Effector memory CD4-positive, alpha-beta T cell (primary cell): ENCODE results near the gene ZBTB16.

Experiments used
- DNase-seq, 3 donors: peaks; one replicate each; pipeline ENCODE4 v3.0.0-alpha.2; 2020
- H3K27ac ChIP-seq: 2 replicates; pipeline ENCODE4 v1.7.0; 2013; ENCODE audit warnings: mild to moderate bottlenecking, low read length, moderate library complexity; ENCODE audit not compliant: insufficient read depth, poor library complexity, severe bottlenecking
- H3K27me3 ChIP-seq: replicated peaks from 2 replicates; pipeline ENCODE4 v1.7.0; 2013; ENCODE audit warnings: mild to moderate bottlenecking, low read length; ENCODE audit not compliant: insufficient read depth, control insufficient read depth, poor library complexity, severe bottlenecking
- H3K36me3 ChIP-seq: 2 replicates; pipeline ENCODE4 v1.7.0; 2013; ENCODE audit warnings: mild to moderate bottlenecking, low read length, moderate library complexity; ENCODE audit not compliant: control insufficient read depth, insufficient read depth
- H3K4me1 ChIP-seq: 2 replicates; pipeline ENCODE4 v1.7.0; 2013; ENCODE audit warnings: low read length, mild to moderate bottlenecking; ENCODE audit not compliant: control insufficient read depth, insufficient read depth, poor library complexity, severe bottlenecking
- H3K4me3 ChIP-seq: 2 replicates; pipeline ENCODE4 v1.7.0; 2013; ENCODE audit warnings: low read length, low read depth, mild to moderate bottlenecking; ENCODE audit not compliant: insufficient read depth, poor library complexity, severe bottlenecking
- H3K9me3 ChIP-seq: 2 replicates; pipeline ENCODE4 v1.7.0; 2013; ENCODE audit warnings: mild to moderate bottlenecking, low read length, moderate library complexity; ENCODE audit not compliant: control insufficient read depth

The ZBTB16 gene

GRCh38 chr11:114278342-114279065, 219.0 kb downstream of the ZBTB16 start:
- Histone ChIP-seq H3K36me3 (no peaks in the 10 kb centered on the region), H3K27ac (no peak overlapping the region), H3K9me3 (no peaks in the 10 kb centered on the region), H3K4me3 (no peak overlapping the region), H3K4me1 (no peaks in the 10 kb centered on the region), H3K27me3 (no peaks in the 10 kb centered on the region)
- DNase-seq = no peak

GRCh38 chr11:114279792-114280546, 220.5 kb downstream of the ZBTB16 start:
- no peaks in the 10 kb centered on the region for H3K36me3 ChIP-seq
- H3K27me3 ChIP-seq = no peaks in the 10 kb centered on the region
- DNase-seq = no peak
- H3K9me3 ChIP-seq = no peaks in the 10 kb centered on the region
- no peaks in the 10 kb centered on the region for H3K4me1 ChIP-seq
- H3K27ac ChIP-seq = no peak overlapping the region
- no peak overlapping the region for H3K4me3 ChIP-seq

DNA sequence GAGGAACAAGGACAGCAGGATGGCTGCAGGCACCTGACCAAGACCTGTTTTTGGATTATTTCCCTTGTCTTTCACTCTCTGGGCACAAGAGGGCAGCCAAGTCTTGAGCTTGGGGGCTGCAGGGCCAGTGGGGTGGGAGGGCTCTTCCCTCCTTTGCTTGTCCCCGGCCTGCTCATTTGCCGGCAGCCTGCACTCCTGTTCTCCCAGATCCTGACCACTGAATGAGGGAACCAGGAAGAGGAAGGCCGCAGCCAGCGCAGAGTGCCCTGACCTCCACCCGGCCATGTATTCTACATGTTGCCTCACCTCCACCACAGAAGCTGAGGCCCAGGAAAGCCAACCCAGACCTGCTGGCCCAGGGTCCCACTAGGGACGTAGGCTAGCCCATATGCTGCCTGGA, 221.2 kb downstream of the ZBTB16 start:
- Histone ChIP-seq H3K4me1 (no peaks in the 10 kb centered on the region), H3K36me3 (no peaks in the 10 kb centered on the region), H3K27ac (no peak overlapping the region), H3K27me3 (no peaks in the 10 kb centered on the region), H3K4me3 (no peak overlapping the region), H3K9me3 (no peaks in the 10 kb centered on the region)
- no peak for DNase-seq

- no peaks in the 10 kb centered on the region for H3K9me3 ChIP-seq
- H3K27me3 ChIP-seq = no peaks in the 10 kb centered on the region
- H3K27ac ChIP-seq = no peak overlapping the region
- H3K36me3 ChIP-seq = no peaks in the 10 kb centered on the region
- H3K4me3 ChIP-seq = no peak overlapping the region
- DNase-seq = no peak
- H3K4me1 ChIP-seq = no peaks in the 10 kb centered on the region
Observed at GRCh38 chr11:114281388-114281956, 222.0 kb downstream of the ZBTB16 start.

GRCh38 chr11:114282488-114282887, 223.0 kb downstream of the ZBTB16 start:
- Histone ChIP-seq H3K4me1 (no peaks in the 10 kb centered on the region), H3K27ac (no peak overlapping the region)
- no peak for DNase-seq

GRCh38 chr11:114283422-114283821, 223.9 kb downstream of the ZBTB16 start:
- no peak overlapping the region for H3K27ac ChIP-seq
- H3K4me3 ChIP-seq = no peak overlapping the region
- no peaks in the 10 kb centered on the region for H3K4me1 ChIP-seq
- H3K36me3 ChIP-seq = no peaks in the 10 kb centered on the region
- H3K9me3 ChIP-seq = no peaks in the 10 kb centered on the region
- DNase-seq = no peak
- no peaks in the 10 kb centered on the region for H3K27me3 ChIP-seq

More at GRCh38 chr11:114282488-114282887, 223.0 kb downstream of the ZBTB16 start:
- H3K36me3 ChIP-seq = no peaks in the 10 kb centered on the region
- no peaks in the 10 kb centered on the region for H3K9me3 ChIP-seq
- no peaks in the 10 kb centered on the region for H3K27me3 ChIP-seq
- no peak overlapping the region for H3K4me3 ChIP-seq

GRCh38 chr11:114284021-114284420, 224.5 kb downstream of the ZBTB16 start:
- Histone ChIP-seq H3K4me1 (no peaks in the 10 kb centered on the region), H3K27ac (no peak overlapping the region), H3K27me3 (no peaks in the 10 kb centered on the region), H3K4me3 (no peak overlapping the region), H3K36me3 (no peaks in the 10 kb centered on the region), H3K9me3 (no peaks in the 10 kb centered on the region)
- DNase-seq = no peak

DNA sequence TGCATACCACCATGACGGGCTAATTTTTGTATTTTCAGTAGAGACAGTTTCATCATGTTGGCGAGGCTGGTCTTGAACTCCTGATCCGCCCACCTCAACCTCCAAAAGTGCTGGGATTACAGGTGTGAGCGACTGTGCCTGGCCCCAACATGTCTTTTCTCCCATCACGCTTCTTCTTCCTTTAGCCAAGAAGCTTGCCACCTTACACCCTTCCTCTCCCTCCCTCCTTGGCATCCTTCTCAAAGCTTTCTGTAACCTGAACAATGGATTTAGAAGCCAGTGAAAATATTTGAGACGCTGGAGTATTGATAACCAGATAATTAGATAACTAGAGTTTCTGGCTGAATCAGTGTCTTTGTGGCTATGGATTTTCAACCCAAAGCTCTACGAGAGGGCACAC, 225.4 kb downstream of the ZBTB16 start:
- no peak overlapping the region for H3K27ac ChIP-seq
- H3K4me1 ChIP-seq = no peaks in the 10 kb centered on the region
- no peak overlapping the region for H3K4me3 ChIP-seq

DNA sequence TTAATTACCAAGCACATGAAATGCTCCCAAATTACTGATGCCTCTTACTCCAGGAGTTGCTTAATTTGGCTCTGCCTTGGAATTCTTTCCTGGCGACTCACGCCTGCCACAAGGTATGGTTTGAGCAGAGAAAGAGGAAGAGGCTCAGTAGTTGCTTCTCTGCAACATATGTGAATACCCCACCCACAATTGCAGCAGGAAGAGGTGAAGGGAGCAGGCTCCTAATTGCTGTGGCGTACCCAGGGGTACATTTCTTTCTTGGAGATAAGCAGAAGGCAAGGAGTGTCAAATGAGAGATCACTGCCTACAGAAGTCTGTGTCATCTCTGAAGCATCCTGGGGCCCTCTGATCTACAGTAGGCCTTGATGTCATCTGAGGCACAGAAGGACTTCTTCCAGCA, 226.1 kb downstream of the ZBTB16 start:
- H3K9me3 ChIP-seq = no peaks in the 10 kb centered on the region
- H3K4me1 ChIP-seq = no peaks in the 10 kb centered on the region
- no peaks in the 10 kb centered on the region for H3K27me3 ChIP-seq
- H3K27ac ChIP-seq = no peak overlapping the region
- no peak overlapping the region for H3K4me3 ChIP-seq
- DNase-seq = no peak
- H3K36me3 ChIP-seq = no peaks in the 10 kb centered on the region

More for the DNA sequence above, 225.4 kb downstream of the ZBTB16 start:
- no peak for DNase-seq
- H3K36me3 ChIP-seq = no peaks in the 10 kb centered on the region
- no peaks in the 10 kb centered on the region for H3K9me3 ChIP-seq
- H3K27me3 ChIP-seq = no peaks in the 10 kb centered on the region

GRCh38 chr11:114286229-114286628, 226.7 kb downstream of the ZBTB16 start:
- Histone ChIP-seq H3K4me1 (no peaks in the 10 kb centered on the region), H3K9me3 (no peaks in the 10 kb centered on the region), H3K27me3 (no peaks in the 10 kb centered on the region), H3K27ac (no peak overlapping the region), H3K36me3 (no peaks in the 10 kb centered on the region), H3K4me3 (no peak overlapping the region)
- DNase-seq = no peak
